ENCODE measurements around the gene ANO9.

DNA sequence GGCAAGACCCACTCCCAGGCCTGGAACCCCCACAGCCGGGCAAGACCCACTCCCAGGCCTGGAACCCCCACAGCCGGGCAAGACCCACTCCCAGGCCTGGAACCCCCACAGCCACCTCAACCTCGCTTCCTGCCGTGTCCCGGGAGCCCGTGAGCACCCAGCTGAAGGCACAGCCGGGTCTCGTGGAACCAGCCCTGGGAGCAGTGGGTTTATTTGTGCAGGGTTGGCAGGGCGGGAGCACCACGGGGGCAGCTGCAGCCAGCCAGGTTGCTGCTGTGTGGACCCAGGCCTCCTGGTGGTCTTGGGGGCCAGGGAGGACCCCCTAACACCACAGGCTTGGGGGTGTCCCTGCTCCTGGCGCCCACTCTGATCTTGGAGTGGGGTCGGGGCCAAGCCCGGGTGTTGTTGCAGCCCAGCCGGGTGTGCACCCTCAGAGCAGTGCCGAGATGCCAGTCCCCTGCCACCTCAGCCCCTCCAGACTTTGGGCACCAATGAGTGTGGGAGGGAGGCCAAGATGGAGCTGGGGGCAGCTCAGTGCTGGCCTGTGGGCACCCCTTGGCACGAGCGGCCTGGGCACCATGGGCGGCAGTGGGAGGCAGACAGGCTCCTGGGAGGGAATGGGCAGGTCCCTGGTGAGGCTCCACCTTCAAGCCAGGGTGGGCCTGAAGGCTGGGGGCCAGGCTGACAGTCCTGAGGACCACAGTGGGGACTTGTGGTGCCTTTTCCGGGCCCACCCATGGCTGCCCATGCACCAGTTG, 56.0 kb downstream of the ANO9 start:
- TF ChIP-seq, protein P1, sequence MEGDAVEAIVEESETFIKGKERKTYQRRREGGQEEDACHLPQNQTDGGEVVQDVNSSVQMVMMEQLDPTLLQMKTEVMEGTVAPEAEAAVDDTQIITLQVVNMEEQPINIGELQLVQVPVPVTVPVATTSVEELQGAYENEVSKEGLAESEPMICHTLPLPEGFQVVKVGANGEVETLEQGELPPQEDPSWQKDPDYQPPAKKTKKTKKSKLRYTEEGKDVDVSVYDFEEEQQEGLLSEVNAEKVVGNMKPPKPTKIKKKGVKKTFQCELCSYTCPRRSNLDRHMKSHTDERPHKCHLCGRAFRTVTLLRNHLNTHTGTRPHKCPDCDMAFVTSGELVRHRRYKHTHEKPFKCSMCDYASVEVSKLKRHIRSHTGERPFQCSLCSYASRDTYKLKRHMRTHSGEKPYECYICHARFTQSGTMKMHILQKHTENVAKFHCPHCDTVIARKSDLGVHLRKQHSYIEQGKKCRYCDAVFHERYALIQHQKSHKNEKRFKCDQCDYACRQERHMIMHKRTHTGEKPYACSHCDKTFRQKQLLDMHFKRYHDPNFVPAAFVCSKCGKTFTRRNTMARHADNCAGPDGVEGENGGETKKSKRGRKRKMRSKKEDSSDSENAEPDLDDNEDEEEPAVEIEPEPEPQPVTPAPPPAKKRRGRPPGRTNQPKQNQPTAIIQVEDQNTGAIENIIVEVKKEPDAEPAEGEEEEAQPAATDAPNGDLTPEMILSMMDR (conservative IDR thresholded peaks at IDR 0.05; ENCODE audit: low read depth, low read length) = no peak
- TF ChIP-seq EZH2 (IDR thresholded peaks at IDR 0.05; ENCODE audit: borderline replicate concordance, low read depth, low read length, poor library complexity, severe bottlenecking) = no peak
